Measurements from ENCODE around the gene C5orf24. TPM values are rescaled to one million over a fixed set of nuclear protein-coding genes. Genes with fewer than 3 reads are reported as not detected.

Gene C5orf24
- total RNA-seq, 1 experiment from 2014 or later: 22.5 TPM

DNA sequence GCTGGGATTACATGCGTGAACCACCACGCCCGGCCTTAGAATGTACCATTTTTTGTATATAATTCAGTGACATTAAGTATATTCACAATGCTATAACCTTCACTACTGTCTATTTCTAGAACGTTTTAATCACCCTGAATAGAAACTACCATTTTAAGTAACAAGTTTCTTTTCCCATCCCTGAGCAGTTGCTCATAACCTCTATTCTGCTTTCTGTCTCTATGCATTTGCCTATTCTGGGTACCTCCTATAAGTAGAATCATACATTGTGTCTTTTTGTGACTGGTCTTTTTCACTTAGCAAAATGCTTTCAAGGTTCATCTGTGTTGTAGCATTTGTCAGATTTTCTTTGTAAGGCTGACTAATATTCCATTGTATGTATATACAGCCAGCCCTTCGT is 47.3 kb upstream of the C5orf24 start:
- no peak overlapping the region for H3K9ac ChIP-seq (ENCODE audit: extremely low read depth, insufficient read length, low read length)
- H2BK15ac ChIP-seq (ENCODE audit: low read depth, low read length): no peak overlapping the region
- H3T11ph ChIP-seq (ENCODE audit: low read length): no peak overlapping the region
- no peaks in the 10 kb centered on the region for H3K4me1 ChIP-seq (ENCODE audit: insufficient read depth, low read length)
- no peak overlapping the region for H3K27ac Mint-ChIP-seq
- H4K5ac ChIP-seq (ENCODE audit: insufficient read length, low read depth, low read length): no peak overlapping the region
- no peak overlapping the region for H3K4ac ChIP-seq (ENCODE audit: low read depth, low read length)
- H3K27ac ChIP-seq (ENCODE audit: insufficient read length, low read depth, low read length): no peak overlapping the region
- no peak overlapping the region for H3K4me2 ChIP-seq (ENCODE audit: insufficient read depth, insufficient read length, low read length)
- TF ChIP-seq, protein P1, sequence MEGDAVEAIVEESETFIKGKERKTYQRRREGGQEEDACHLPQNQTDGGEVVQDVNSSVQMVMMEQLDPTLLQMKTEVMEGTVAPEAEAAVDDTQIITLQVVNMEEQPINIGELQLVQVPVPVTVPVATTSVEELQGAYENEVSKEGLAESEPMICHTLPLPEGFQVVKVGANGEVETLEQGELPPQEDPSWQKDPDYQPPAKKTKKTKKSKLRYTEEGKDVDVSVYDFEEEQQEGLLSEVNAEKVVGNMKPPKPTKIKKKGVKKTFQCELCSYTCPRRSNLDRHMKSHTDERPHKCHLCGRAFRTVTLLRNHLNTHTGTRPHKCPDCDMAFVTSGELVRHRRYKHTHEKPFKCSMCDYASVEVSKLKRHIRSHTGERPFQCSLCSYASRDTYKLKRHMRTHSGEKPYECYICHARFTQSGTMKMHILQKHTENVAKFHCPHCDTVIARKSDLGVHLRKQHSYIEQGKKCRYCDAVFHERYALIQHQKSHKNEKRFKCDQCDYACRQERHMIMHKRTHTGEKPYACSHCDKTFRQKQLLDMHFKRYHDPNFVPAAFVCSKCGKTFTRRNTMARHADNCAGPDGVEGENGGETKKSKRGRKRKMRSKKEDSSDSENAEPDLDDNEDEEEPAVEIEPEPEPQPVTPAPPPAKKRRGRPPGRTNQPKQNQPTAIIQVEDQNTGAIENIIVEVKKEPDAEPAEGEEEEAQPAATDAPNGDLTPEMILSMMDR (conservative IDR thresholded peaks at IDR 0.05): no peak
- no peaks in the 10 kb centered on the region for H3K23me2 ChIP-seq (ENCODE audit: insufficient read length, low read depth, low read length, poor library complexity, severe bottlenecking)
- H2AFZ ChIP-seq (ENCODE audit: low read length): no peak overlapping the region
- H3K4me1 Mint-ChIP-seq: no peaks in the 10 kb centered on the region
- no peaks in the 10 kb centered on the region for H3K27me3 ChIP-seq (ENCODE audit: insufficient read depth, low read length)
- DNase-seq: no peak
- no peak overlapping the region for H2BK5ac ChIP-seq (ENCODE audit: insufficient read length, low read length)
- no peak overlapping the region for H2BK12ac ChIP-seq (ENCODE audit: insufficient read length, low read depth, low read length)
- no CpG with 5 or more reads among the region's 5 CpGs for WGBS (ENCODE audit: extremely low coverage, insufficient read length, low lambda C conversion rate)
- H4K20me1 ChIP-seq (ENCODE audit: control insufficient read depth, insufficient read depth, insufficient read length): no peaks in the 10 kb centered on the region
- no peaks in the 10 kb centered on the region for H3K9me3 ChIP-seq (ENCODE audit: control insufficient read depth, low read depth, low read length)
- no peak overlapping the region for H3K4me3 Mint-ChIP-seq
- H2AK5ac ChIP-seq (ENCODE audit: insufficient read length, low read length): no peak overlapping the region
- H2BK20ac ChIP-seq (ENCODE audit: low read depth, low read length, poor library complexity, severe bottlenecking): no peak overlapping the region
- peaks cover 36 to 78% (median 72%) of the 10 kb centered on the region in 3 experiments; a peak in 6 of 7 replicates for H3K36me3 Mint-ChIP-seq (ENCODE audit: insufficient read depth in 1 of 3, low read depth in 3 of 3)
- no peak overlapping the region for H2BK120ac ChIP-seq (ENCODE audit: low read depth, low read length, poor library complexity, severe bottlenecking)
- H3K14ac ChIP-seq (ENCODE audit: insufficient read depth, low read length): no peak overlapping the region
- no peak overlapping the region for H4K91ac ChIP-seq (ENCODE audit: insufficient read length, low read depth, low read length)
- H3K9me3 Mint-ChIP-seq: no peaks in the 10 kb centered on the region
- no peaks in the 10 kb centered on the region for H3K79me1 ChIP-seq (ENCODE audit: insufficient read depth, low read depth, low read length, poor library complexity, severe bottlenecking)
- H3K27me3 Mint-ChIP-seq (ENCODE audit: low read depth): no peaks in the 10 kb centered on the region
- H3K23ac ChIP-seq (ENCODE audit: insufficient read length, low read depth, low read length): no peak overlapping the region
- no peak overlapping the region for H4K8ac ChIP-seq (replicated peaks; ENCODE audit: insufficient read length, low read depth, low read length)
- peaks cover 1% of the 10 kb centered on the region; the same call in 1 of the 2 replicates for H3K79me2 ChIP-seq (ENCODE audit: insufficient read depth, low read length)
- no peak overlapping the region for H3K18ac ChIP-seq (ENCODE audit: insufficient read length, low read depth, low read length)
- H3K56ac ChIP-seq (ENCODE audit: insufficient read length, low read depth, low read length): no peak overlapping the region

Measured in H9 (cell line).